HEK293T (cell line): Measurements from ENCODE around the gene MUCL3.

ENCODE experiments used
- CTCF ChIA-PET: fragments of 350-600 bp; formaldehyde crosslinking; extraction: SDS; loops from one replicate; lab custom pipeline; 2021; ENCODE audit warnings: antibody characterized with exemption, inconsistent platforms; lab: Yijun Ruan, JAX
- POLR2A ChIA-PET: fragments of 350-600 bp; formaldehyde crosslinking; extraction: SDS; loops from one replicate; lab custom pipeline; 2020; ENCODE audit warnings: antibody characterized with exemption, inconsistent platforms; lab: Yijun Ruan, JAX
- DNase-seq: peaks from one replicate; pipeline ENCODE4 v3.0.0; 2012; ENCODE audit warnings: mixed read lengths; ENCODE audit errors: extremely low spot score
- ARNT ChIP-seq: fragments of 450-650 bp; IDR thresholded peaks from 2 replicates; pipeline ENCODE4 v1.6.1; 2017; ENCODE audit warnings: mild to moderate bottlenecking
- BHLHE40 ChIP-seq: fragments of 450-650 bp; IDR thresholded peaks from 2 replicates; pipeline ENCODE4 v1.6.1; 2016; ENCODE audit warnings: mild to moderate bottlenecking, moderate library complexity, borderline replicate concordance
- CTBP1 ChIP-seq: fragments of 450-650 bp; IDR thresholded peaks from 2 replicates; pipeline ENCODE4 v1.6.1; 2016; ENCODE audit warnings: borderline replicate concordance
- ELF4 ChIP-seq: fragments of 450-650 bp; IDR thresholded peaks from 2 replicates; pipeline ENCODE4 v1.6.1; 2017; ENCODE audit warnings: antibody characterized with exemption
- FOXA1 ChIP-seq: fragments of 450-650 bp; IDR thresholded peaks from 2 replicates; pipeline ENCODE4 v1.6.1; 2016; ENCODE audit warnings: mild to moderate bottlenecking
- FOXK2 ChIP-seq: fragments of 450-650 bp; IDR thresholded peaks from 2 replicates; pipeline ENCODE4 v1.6.1; 2016; ENCODE audit warnings: mild to moderate bottlenecking
- FOXM1 ChIP-seq: fragments of 450-650 bp; IDR thresholded peaks from 2 replicates; pipeline ENCODE4 v1.6.1; 2017; ENCODE audit warnings: mild to moderate bottlenecking, borderline replicate concordance
- HDGF ChIP-seq: fragments of 450-650 bp; IDR thresholded peaks from 2 replicates; pipeline ENCODE4 v1.6.1; 2017; ENCODE audit warnings: antibody characterized with exemption, borderline replicate concordance
- L3MBTL2 ChIP-seq: fragments of 450-650 bp; conservative IDR thresholded peaks from 2 replicates; pipeline ENCODE4 v1.6.1; 2016; ENCODE audit warnings: mild to moderate bottlenecking
- LEF1 ChIP-seq: fragments of 450-650 bp; IDR thresholded peaks from 2 replicates; pipeline ENCODE4 v1.6.1; 2017; ENCODE audit warnings: mild to moderate bottlenecking, borderline replicate concordance
- NFRKB ChIP-seq: fragments of 450-650 bp; IDR thresholded peaks from 2 replicates; pipeline ENCODE4 v1.6.1; 2016; ENCODE audit warnings: mild to moderate bottlenecking, moderate library complexity
- PKNOX1 ChIP-seq: fragments of 450-650 bp; IDR thresholded peaks from 2 replicates; pipeline ENCODE4 v1.6.1; 2016
- SP1 ChIP-seq: fragments of 450-650 bp; IDR thresholded peaks from 2 replicates; pipeline ENCODE4 v1.6.1; 2017
- SUZ12 ChIP-seq: fragments of 450-650 bp; IDR thresholded peaks from 2 replicates; pipeline ENCODE4 v1.6.1; 2016; ENCODE audit warnings: mild to moderate bottlenecking
- TARDBP ChIP-seq: fragments of 450-650 bp; IDR thresholded peaks from 2 replicates; pipeline ENCODE4 v1.6.1; 2016
- ZNF384 ChIP-seq: fragments of 450-650 bp; IDR thresholded peaks from 2 replicates; pipeline ENCODE4 v1.6.1; 2016

MUCL3 gene

GRCh38 chr6:30957716-30958115, 16.9 kb downstream of the MUCL3 start:
- POLR2A ChIA-PET, result no interaction called here
- CTCF ChIA-PET, result no interaction called here

GRCh38 chr6:30960907-30961673, 20.3 kb downstream of the MUCL3 start:
- ChIA-PET POLR2A (interaction anchor here (1.0 to 1.5 kb wide), 3 partner anchors 21 to 47 kb away, joined by 3 to 4 read pairs (median 3); partner anchors contain the start of gene VARS2), CTCF (interaction anchor here (0.6 kb wide), 1 partner anchor 126 kb away, joined by 3 read pairs; no protein-coding TSS in a partner anchor)

More at GRCh38 chr6:30957716-30958115, 16.9 kb downstream of the MUCL3 start:
- TF ChIP-seq SP1, result no peak
- TF ChIP-seq ZNF384, result no peak
- TF ChIP-seq LEF1, result no peak
- TF ChIP-seq FOXM1, result no peak
- DNase-seq, result no peak

GRCh38 chr6:30962716-30963115, 21.9 kb downstream of the MUCL3 start:
- TF ChIP-seq ZNF384, result no peak
- no peak for TF ChIP-seq LEF1
- no peak for TF ChIP-seq L3MBTL2
- no peak for TF ChIP-seq FOXK2
- TF ChIP-seq NFRKB, result no peak
- no peak for TF ChIP-seq TARDBP
- no peak for TF ChIP-seq FOXA1
- TF ChIP-seq FOXM1, result no peak
- no peak for TF ChIP-seq SP1
- no peak for TF ChIP-seq ELF4
- no peak for TF ChIP-seq PKNOX1
- no peak for TF ChIP-seq ARNT
- TF ChIP-seq HDGF, result no peak
- no peak for TF ChIP-seq SUZ12
- TF ChIP-seq BHLHE40, result no peak
- no peak for TF ChIP-seq CTBP1
- POLR2A ChIA-PET, result no interaction called here
- no peak for DNase-seq
- CTCF ChIA-PET, result no interaction called here

More at GRCh38 chr6:30960907-30961673, 20.3 kb downstream of the MUCL3 start:
- TF ChIP-seq ZNF384 (no peak), NFRKB (no peak), ARNT (no peak), L3MBTL2 (no peak), CTBP1 (no peak), PKNOX1 (no peak), FOXA1 (no peak)
- DNase-seq, result peak; percentile 21

- no peak for DNase-seq
- CTCF ChIA-PET, result interaction anchor here (1.0 kb wide), 1 partner anchor 21 kb away, joined by 3 read pairs; no protein-coding TSS in a partner anchor
Measured at GRCh38 chr6:30963641-30964040, 22.9 kb downstream of the MUCL3 start.

GRCh38 chr6:30964075-30964474, 23.3 kb downstream of the MUCL3 start:
- ChIA-PET CTCF (interaction anchor here (1.0 kb wide), 1 partner anchor 22 kb away, joined by 3 read pairs; no protein-coding TSS in a partner anchor), POLR2A (no interaction called here)
- no peak for TF ChIP-seq NFRKB
- TF ChIP-seq FOXK2, result no peak
- no peak for TF ChIP-seq ARNT
- TF ChIP-seq FOXA1, result no peak
- TF ChIP-seq TARDBP, result no peak
- TF ChIP-seq SUZ12, result no peak
- TF ChIP-seq CTBP1, result no peak
- no peak for TF ChIP-seq LEF1
- DNase-seq, result no peak

More at GRCh38 chr6:30963641-30964040, 22.9 kb downstream of the MUCL3 start:
- POLR2A ChIA-PET, result no interaction called here
- TF ChIP-seq TARDBP, result no peak
- no peak for TF ChIP-seq ARNT
- no peak for TF ChIP-seq ZNF384
- TF ChIP-seq SP1, result no peak
- TF ChIP-seq SUZ12, result no peak
- no peak for TF ChIP-seq L3MBTL2
- TF ChIP-seq NFRKB, result no peak
- TF ChIP-seq FOXK2, result no peak
- no peak for TF ChIP-seq HDGF
- TF ChIP-seq BHLHE40, result no peak
- no peak for TF ChIP-seq ELF4
- TF ChIP-seq FOXA1, result no peak
- TF ChIP-seq PKNOX1, result no peak

- no peak for DNase-seq
- POLR2A ChIA-PET, result no interaction called here
- CTCF ChIA-PET, result no interaction called here
- TF ChIP-seq ARNT (no peak), FOXA1 (no peak), BHLHE40 (no peak), FOXK2 (no peak), SP1 (no peak), ELF4 (no peak), LEF1 (no peak), TARDBP (no peak), SUZ12 (no peak), CTBP1 (no peak), FOXM1 (no peak), PKNOX1 (no peak), HDGF (no peak), NFRKB (no peak), L3MBTL2 (no peak), ZNF384 (no peak)
Measured at GRCh38 chr6:30965140-30965601, 24.4 kb downstream of the MUCL3 start.
